ENCODE results near the gene ACVRL1. TPM values are rescaled to one million over a fixed set of nuclear protein-coding genes. Genes with fewer than 3 reads are reported as not detected.

ACVRL1 gene
- polyA plus RNA-seq, 1 donor (not counting 4 experiments of a cell fraction or from before 2014, with no cell fraction given), result not detected

DNA sequence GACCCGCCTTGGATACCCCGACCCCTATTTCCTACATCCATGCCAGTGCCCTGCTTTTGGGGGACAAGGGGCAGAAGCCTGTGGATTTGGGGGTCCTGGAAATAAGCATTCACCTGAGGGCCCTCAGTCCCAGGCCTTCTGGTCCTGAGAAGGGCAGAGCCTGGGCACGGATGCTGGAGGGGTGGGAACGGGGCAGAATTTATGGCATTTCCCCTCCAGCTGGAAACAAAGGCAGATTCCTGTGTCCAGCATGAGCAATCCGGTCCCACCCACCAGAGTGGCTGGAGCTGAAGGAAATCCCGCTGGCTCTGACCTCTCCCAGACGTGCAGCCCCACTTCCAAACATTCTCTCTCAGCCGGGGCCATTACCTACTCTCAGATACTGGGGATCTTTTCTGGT, 10.1 kb upstream of the ACVRL1 start:
- Histone ChIP-seq H3K27me3 (ENCODE audit: control insufficient read depth, extremely low read depth, insufficient read depth, low read length) (peaks cover 3% of the 10 kb centered on the region), H3K9ac (ENCODE audit: control insufficient read depth, extremely low read depth, insufficient read depth, low read length) (no peak overlapping the region), H3K27ac (ENCODE audit: control insufficient read depth, insufficient read depth, low read length) (no peak overlapping the region), H4K20me1 (ENCODE audit: control insufficient read depth, extremely low read depth, insufficient read depth, low read length) (no peaks in the 10 kb centered on the region), H2AFZ (ENCODE audit: control insufficient read depth, low read length) (no peak overlapping the region), H3K36me3 (ENCODE audit: control insufficient read depth in 2 of 2, extremely low read depth in 1 of 2, insufficient read depth in 2 of 2, low read length in 2 of 2) (no peaks in the 10 kb centered on the region), H3K9me1 (ENCODE audit: control insufficient read depth, extremely low read depth, insufficient read depth, low read length) (no peaks in the 10 kb centered on the region), H3K4me3 (ENCODE audit: control insufficient read depth in 2 of 3, extremely low read depth in 1 of 3, insufficient read depth in 2 of 3, low read depth in 1 of 3, low read length in 3 of 3) (no peak overlapping the region), H3K4me2 (ENCODE audit: control insufficient read depth, extremely low read depth, insufficient read depth, low read depth, low read length) (no peak overlapping the region), H3K4me1 (ENCODE audit: control insufficient read depth, extremely low read depth, insufficient read depth, low read length) (no peaks in the 10 kb centered on the region), H3K9me3 (ENCODE audit: control insufficient read depth, low read depth, low read length) (no peaks in the 10 kb centered on the region), H3K79me2 (ENCODE audit: control insufficient read depth, insufficient read depth, low read length) (no peaks in the 10 kb centered on the region)
- FAIRE-seq (no peak), DNase-seq (ENCODE audit: low read depth, low spot score) (no peak)
- dilution Hi-C loops (cut with MboI; ENCODE audit: extremely low pct_ligation_motif_present, low sequenced_read_pairs), result no loop called here
- TF ChIP-seq EZH2 (IDR thresholded peaks at IDR 0.05; ENCODE audit: low read length), result no peak
- no peak for TF ChIP-seq CTCF (optimal IDR thresholded peaks at IDR 0.05 in 1 of 3, IDR thresholded peaks at IDR 0.05 in 1 of 3, conservative IDR thresholded peaks at IDR 0.05 in 1 of 3; ENCODE audit: extremely low read depth in 1 of 3, insufficient read depth in 2 of 3, low read length in 3 of 3)

DNA sequence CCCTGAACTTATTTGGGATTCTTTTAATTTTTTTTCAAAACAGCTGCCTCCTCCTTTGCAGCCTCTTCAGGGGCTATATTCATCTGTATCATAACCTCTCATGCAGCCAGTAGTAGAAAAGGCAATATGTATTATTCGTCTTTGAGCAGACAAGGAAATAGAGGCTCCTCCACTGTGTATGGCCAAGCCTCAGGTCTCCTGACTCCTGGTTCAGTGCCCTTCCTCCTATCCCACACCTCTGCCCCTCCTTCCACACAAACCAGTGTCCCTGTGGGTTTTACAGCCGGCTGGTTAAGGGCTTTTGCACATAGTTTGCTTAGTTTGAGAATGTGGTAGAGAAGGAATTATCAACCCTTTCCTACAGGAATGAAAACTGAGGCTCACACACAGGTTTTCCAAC, 8.8 kb upstream of the ACVRL1 start:
- dilution Hi-C loops (cut with MboI; ENCODE audit: extremely low pct_ligation_motif_present, low sequenced_read_pairs), result no loop called here
- Histone ChIP-seq H3K4me3 (ENCODE audit: control insufficient read depth in 2 of 3, extremely low read depth in 1 of 3, insufficient read depth in 2 of 3, low read depth in 1 of 3, low read length in 3 of 3) (no peak overlapping the region), H3K9ac (ENCODE audit: control insufficient read depth, extremely low read depth, insufficient read depth, low read length) (no peak overlapping the region), H3K79me2 (ENCODE audit: control insufficient read depth, insufficient read depth, low read length) (no peaks in the 10 kb centered on the region), H3K4me2 (ENCODE audit: control insufficient read depth, extremely low read depth, insufficient read depth, low read depth, low read length) (no peak overlapping the region), H3K36me3 (ENCODE audit: control insufficient read depth in 2 of 2, extremely low read depth in 1 of 2, insufficient read depth in 2 of 2, low read length in 2 of 2) (no peaks in the 10 kb centered on the region), H3K27me3 (ENCODE audit: control insufficient read depth, extremely low read depth, insufficient read depth, low read length) (peaks cover 3% of the 10 kb centered on the region), H2AFZ (ENCODE audit: control insufficient read depth, low read length) (no peak overlapping the region), H3K9me1 (ENCODE audit: control insufficient read depth, extremely low read depth, insufficient read depth, low read length) (no peaks in the 10 kb centered on the region), H3K4me1 (ENCODE audit: control insufficient read depth, extremely low read depth, insufficient read depth, low read length) (no peaks in the 10 kb centered on the region), H4K20me1 (ENCODE audit: control insufficient read depth, extremely low read depth, insufficient read depth, low read length) (no peaks in the 10 kb centered on the region), H3K9me3 (ENCODE audit: control insufficient read depth, low read depth, low read length) (no peaks in the 10 kb centered on the region), H3K27ac (ENCODE audit: control insufficient read depth, insufficient read depth, low read length) (no peak overlapping the region)
- no peak for DNase-seq (ENCODE audit: low read depth, low spot score)
- no peak for TF ChIP-seq EZH2 (IDR thresholded peaks at IDR 0.05; ENCODE audit: low read length)
- no peak for TF ChIP-seq CTCF (optimal IDR thresholded peaks at IDR 0.05 in 1 of 3, IDR thresholded peaks at IDR 0.05 in 1 of 3, conservative IDR thresholded peaks at IDR 0.05 in 1 of 3; ENCODE audit: extremely low read depth in 1 of 3, insufficient read depth in 2 of 3, low read length in 3 of 3)
- FAIRE-seq, result no peak

All from keratinocyte (primary cell).